Mesendoderm (in vitro differentiated cells): ENCODE results near the gene KAZN.

Experiments
- DNase-seq: peaks from one replicate; pipeline ENCODE4 v3.0.0; 2013
- H2AK5ac ChIP-seq: 2 replicates; pipeline ENCODE4 v1.6.1; 2013; ENCODE audit warnings: low read length, inconsistent platforms
- H2BK120ac ChIP-seq: 2 replicates; pipeline ENCODE4 v1.6.1; 2013; ENCODE audit warnings: low read depth, mild to moderate bottlenecking, low read length, moderate library complexity, mixed read lengths
- H2BK15ac ChIP-seq: replicated peaks from 2 replicates; pipeline ENCODE4 v1.6.1; 2013; ENCODE audit warnings: low read depth, mild to moderate bottlenecking, moderate library complexity
- H2BK5ac ChIP-seq: 2 replicates; pipeline ENCODE4 v1.6.1; 2013; ENCODE audit warnings: low read length, inconsistent platforms
- H3K18ac ChIP-seq: 2 replicates; pipeline ENCODE4 v1.6.1; 2013; ENCODE audit warnings: mild to moderate bottlenecking, low read length, mixed read lengths
- H3K23ac ChIP-seq: one replicate; pipeline ENCODE4 v1.6.1; 2013; ENCODE audit warnings: low read length
- H3K27ac ChIP-seq: 2 replicates; pipeline ENCODE4 v1.5.1; 2013; ENCODE audit warnings: low read depth, mild to moderate bottlenecking, inconsistent platforms, low read length, moderate library complexity
- H3K27me3 ChIP-seq: 2 replicates; pipeline ENCODE4 v1.6.1; 2013; ENCODE audit warnings: low read length, control low read depth, mild to moderate bottlenecking, inconsistent platforms; ENCODE audit not compliant: insufficient read depth, poor library complexity
- H3K36me3 ChIP-seq: 2 replicates; pipeline ENCODE4 v1.6.1; 2013; ENCODE audit warnings: low read length, inconsistent platforms; ENCODE audit not compliant: control insufficient read depth, insufficient read depth
- H3K4ac ChIP-seq: one replicate; pipeline ENCODE4 v1.6.1; 2013; ENCODE audit warnings: low read depth, mild to moderate bottlenecking, low read length, moderate library complexity
- H3K4me1 ChIP-seq: 2 replicates; pipeline ENCODE4 v1.6.1; 2013; ENCODE audit warnings: low read depth, low read length, inconsistent platforms; ENCODE audit not compliant: control insufficient read depth
- H3K4me2 ChIP-seq: 2 replicates; pipeline ENCODE4 v1.6.1; 2013; ENCODE audit warnings: low read length
- H3K4me3 ChIP-seq: 2 replicates; pipeline ENCODE4 v1.5.1; 2013; ENCODE audit warnings: mild to moderate bottlenecking, low read length
- H3K56ac ChIP-seq: one replicate; pipeline ENCODE4 v1.6.1; 2013; ENCODE audit warnings: low read length
- H3K79me1 ChIP-seq: 2 replicates; pipeline ENCODE4 v1.6.1; 2013; ENCODE audit warnings: low read length, inconsistent platforms
- H3K79me2 ChIP-seq: 2 replicates; pipeline ENCODE4 v1.6.1; 2013; ENCODE audit warnings: mild to moderate bottlenecking, low read length; ENCODE audit not compliant: control insufficient read depth, insufficient read depth
- H3K9ac ChIP-seq: 2 replicates; pipeline ENCODE4 v1.6.1; 2013; ENCODE audit warnings: low read length, inconsistent platforms
- H4K5ac ChIP-seq: one replicate; pipeline ENCODE4 v1.6.1; 2013; ENCODE audit warnings: low read length
- H4K8ac ChIP-seq: one replicate; pipeline ENCODE4 v1.6.1; 2013; ENCODE audit warnings: low read depth, mild to moderate bottlenecking, control low read depth, low read length, moderate library complexity
- WGBS: extraction: QIAGEN DNeasy Blood & Tissue Kit; methylation state at CpG from one replicate; pipeline ENCODE4 v1.1.7; 2013; ENCODE audit warnings: low lambda C conversion rate, missing lambda C conversion rate; ENCODE audit not compliant: insufficient coverage; ENCODE audit errors: extremely low coverage; 5-methylcytosine and 5-hydroxymethylcytosine counted together

Gene KAZN

GRCh38 chr1:15139654-15140350, 541.3 kb downstream of the KAZN start:
- no peaks in the 10 kb centered on the region for H3K79me1 ChIP-seq
- no peak overlapping the region for H3K18ac ChIP-seq
- H3K4me2 ChIP-seq: peak overlapping the region; percentile 4
- peak overlapping the region; percentile 75 for H3K56ac ChIP-seq
- peak; percentile 98 for DNase-seq
- H2BK15ac ChIP-seq: no peak overlapping the region
- no peaks in the 10 kb centered on the region for H3K36me3 ChIP-seq
- no peak overlapping the region for H2BK5ac ChIP-seq
- H2AK5ac ChIP-seq: no peak overlapping the region
- H3K27ac ChIP-seq: peak overlapping the region; percentile 53
- no peak overlapping the region for H3K4ac ChIP-seq
- no peak overlapping the region for H4K5ac ChIP-seq
- WGBS: no CpG with 5 or more reads among the region's 15 CpGs
- H4K8ac ChIP-seq: no peak overlapping the region
- no peak overlapping the region for H3K4me3 ChIP-seq
- H3K27me3 ChIP-seq: no peaks in the 10 kb centered on the region
- H3K9ac ChIP-seq: peak overlapping the region; percentile 25
- no peak overlapping the region for H2BK120ac ChIP-seq
- H3K23ac ChIP-seq: no peak overlapping the region
- peaks cover 9% of the 10 kb centered on the region for H3K4me1 ChIP-seq
- H3K79me2 ChIP-seq: no peaks in the 10 kb centered on the region

DNA sequence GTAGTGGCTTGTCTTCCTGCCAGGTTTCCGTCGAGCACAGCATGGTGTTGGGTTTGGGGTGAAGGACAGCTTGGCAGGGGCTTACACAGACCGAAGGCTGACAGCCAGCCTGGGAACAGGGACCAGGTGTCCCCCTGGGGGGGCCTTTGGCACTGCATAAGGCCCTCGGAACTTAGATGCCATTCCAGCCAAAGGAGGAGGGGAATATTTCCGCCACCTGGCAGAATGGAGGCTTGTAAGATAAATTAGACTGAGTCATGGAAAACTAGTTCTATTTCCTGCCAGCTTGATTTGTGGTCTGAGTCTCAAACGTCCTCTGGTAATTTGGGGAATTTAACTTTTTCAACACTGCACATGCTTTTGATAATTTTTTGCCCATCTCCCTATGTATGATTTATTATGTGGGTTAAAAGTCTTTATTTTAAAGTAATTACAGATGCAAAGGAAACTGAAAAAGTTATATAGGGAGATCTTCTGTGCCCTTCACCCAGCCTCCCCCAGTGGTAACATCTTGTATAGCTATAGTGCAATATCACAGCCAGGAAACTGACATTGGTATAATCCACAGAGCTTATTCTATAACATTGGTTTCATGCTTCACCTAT, 543.6 kb downstream of the KAZN start:
- WGBS: no CpG with 5 or more reads among the region's 6 CpGs
- Histone ChIP-seq H3K27me3 (no peaks in the 10 kb centered on the region), H4K5ac (no peak overlapping the region)

DNA sequence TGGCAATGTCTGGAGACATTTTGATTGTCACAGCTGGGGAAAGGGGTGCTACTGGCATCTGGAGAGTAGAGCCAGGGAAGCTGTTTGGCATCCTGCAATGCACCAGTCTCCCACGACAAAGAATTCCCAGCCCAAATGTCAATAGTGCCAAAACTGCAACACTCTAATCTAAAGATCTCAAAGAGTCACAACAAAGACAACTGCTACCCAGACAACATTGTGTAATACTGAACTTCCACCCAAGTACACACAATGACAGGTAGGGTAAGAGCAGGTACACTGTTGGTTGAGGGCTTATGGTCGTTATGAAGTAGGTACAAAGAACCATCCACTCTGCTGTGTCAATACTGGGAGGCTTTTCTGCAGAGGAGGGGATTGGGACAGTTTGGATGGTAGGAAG, 546.8 kb downstream of the KAZN start:
- Histone ChIP-seq H4K5ac (no peak overlapping the region), H4K8ac (no peak overlapping the region), H3K4me3 (no peak overlapping the region), H3K4ac (no peak overlapping the region), H3K4me1 (peaks cover 4% of the 10 kb centered on the region), H3K79me1 (no peaks in the 10 kb centered on the region), H3K27ac (no peak overlapping the region), H3K18ac (no peak overlapping the region), H3K4me2 (no peak overlapping the region), H3K27me3 (no peaks in the 10 kb centered on the region), H3K23ac (no peak overlapping the region), H3K56ac (no peak overlapping the region), H2BK120ac (no peak overlapping the region), H2BK5ac (no peak overlapping the region), H3K9ac (no peak overlapping the region), H2BK15ac (no peak overlapping the region), H3K79me2 (no peaks in the 10 kb centered on the region), H3K36me3 (no peaks in the 10 kb centered on the region), H2AK5ac (no peak overlapping the region)
- DNase-seq: no peak
- no CpG with 5 or more reads among the region's 2 CpGs for WGBS

More for the DNA sequence above, 543.6 kb downstream of the KAZN start:
- Histone ChIP-seq H3K79me2 (no peaks in the 10 kb centered on the region), H2BK5ac (no peak overlapping the region), H4K8ac (no peak overlapping the region), H3K18ac (no peak overlapping the region), H3K79me1 (no peaks in the 10 kb centered on the region), H3K36me3 (no peaks in the 10 kb centered on the region), H2BK15ac (no peak overlapping the region), H3K4me2 (no peak overlapping the region), H3K27ac (no peak overlapping the region), H2BK120ac (no peak overlapping the region), H3K9ac (no peak overlapping the region), H3K23ac (no peak overlapping the region), H3K4ac (no peak overlapping the region), H2AK5ac (no peak overlapping the region), H3K4me1 (peaks cover 9% of the 10 kb centered on the region), H3K56ac (no peak overlapping the region), H3K4me3 (no peak overlapping the region)
- DNase-seq: no peak

GRCh38 chr1:15146142-15146680, 547.7 kb downstream of the KAZN start:
- no peaks in the 10 kb centered on the region for H3K27me3 ChIP-seq
- H2AK5ac ChIP-seq: no peak overlapping the region
- no peak overlapping the region for H3K4ac ChIP-seq
- H3K56ac ChIP-seq: no peak overlapping the region
- no peak overlapping the region for H3K27ac ChIP-seq
- no peak overlapping the region for H3K4me2 ChIP-seq
- no peaks in the 10 kb centered on the region for H3K79me1 ChIP-seq
- H3K9ac ChIP-seq: no peak overlapping the region
- no peak overlapping the region for H3K4me3 ChIP-seq
- H4K5ac ChIP-seq: no peak overlapping the region
- no CpG with 5 or more reads among the region's 4 CpGs for WGBS
- no peaks in the 10 kb centered on the region for H3K36me3 ChIP-seq
- no peak overlapping the region for H3K23ac ChIP-seq
- H4K8ac ChIP-seq: no peak overlapping the region
- no peak overlapping the region for H3K18ac ChIP-seq
- DNase-seq: no peak
- H2BK5ac ChIP-seq: no peak overlapping the region
- no peak overlapping the region for H2BK15ac ChIP-seq
- no peak overlapping the region for H2BK120ac ChIP-seq
- H3K79me2 ChIP-seq: no peaks in the 10 kb centered on the region
- H3K4me1 ChIP-seq: no peaks in the 10 kb centered on the region

GRCh38 chr1:15146971-15147376, 548.5 kb downstream of the KAZN start:
- H4K8ac ChIP-seq: no peak overlapping the region
- H4K5ac ChIP-seq: no peak overlapping the region
- H3K56ac ChIP-seq: no peak overlapping the region
- H2BK120ac ChIP-seq: no peak overlapping the region
- H3K27me3 ChIP-seq: no peaks in the 10 kb centered on the region
- no CpG with 5 or more reads among the region's 4 CpGs for WGBS
- H2AK5ac ChIP-seq: no peak overlapping the region
- H3K36me3 ChIP-seq: no peaks in the 10 kb centered on the region
- H3K27ac ChIP-seq: no peak overlapping the region
- no peak overlapping the region for H3K4ac ChIP-seq
- no peaks in the 10 kb centered on the region for H3K79me1 ChIP-seq
- no peak overlapping the region for H3K23ac ChIP-seq
- H3K4me1 ChIP-seq: no peaks in the 10 kb centered on the region
- H3K18ac ChIP-seq: no peak overlapping the region
- no peaks in the 10 kb centered on the region for H3K79me2 ChIP-seq
- no peak overlapping the region for H3K9ac ChIP-seq
- no peak overlapping the region for H2BK15ac ChIP-seq
- H3K4me3 ChIP-seq: no peak overlapping the region
- no peak overlapping the region for H2BK5ac ChIP-seq
- no peak overlapping the region for H3K4me2 ChIP-seq
- no peak for DNase-seq
